ENCODE results near the gene MYOCD.

Gene MYOCD

DNA sequence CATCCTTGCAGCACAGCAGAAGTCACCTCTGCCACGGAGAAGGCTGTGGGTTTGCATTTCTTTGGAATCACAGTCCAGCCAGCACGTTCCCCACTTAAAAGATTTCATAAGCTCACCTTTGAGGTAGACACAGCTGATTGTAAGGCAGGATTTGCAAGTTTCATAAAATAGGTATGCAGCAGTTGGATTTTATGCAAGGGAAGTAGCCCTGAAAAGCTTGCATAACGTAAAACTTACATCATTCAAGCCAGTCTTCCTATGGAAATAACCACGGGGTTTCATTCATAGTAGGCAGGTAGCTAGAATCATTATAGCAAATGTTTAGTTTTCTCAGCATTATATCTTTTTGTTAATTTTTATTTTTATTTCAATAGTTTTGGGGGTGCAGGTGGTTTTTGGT, 73.8 kb downstream of the MYOCD start:
- DNase-seq (ENCODE audit: low spot score): no peak
- ChIA-PET CTCF (no interaction called here), POLR2A (ENCODE audit: low non-redundant PET) (no interaction called here)
- TF ChIP-seq, protein P1, sequence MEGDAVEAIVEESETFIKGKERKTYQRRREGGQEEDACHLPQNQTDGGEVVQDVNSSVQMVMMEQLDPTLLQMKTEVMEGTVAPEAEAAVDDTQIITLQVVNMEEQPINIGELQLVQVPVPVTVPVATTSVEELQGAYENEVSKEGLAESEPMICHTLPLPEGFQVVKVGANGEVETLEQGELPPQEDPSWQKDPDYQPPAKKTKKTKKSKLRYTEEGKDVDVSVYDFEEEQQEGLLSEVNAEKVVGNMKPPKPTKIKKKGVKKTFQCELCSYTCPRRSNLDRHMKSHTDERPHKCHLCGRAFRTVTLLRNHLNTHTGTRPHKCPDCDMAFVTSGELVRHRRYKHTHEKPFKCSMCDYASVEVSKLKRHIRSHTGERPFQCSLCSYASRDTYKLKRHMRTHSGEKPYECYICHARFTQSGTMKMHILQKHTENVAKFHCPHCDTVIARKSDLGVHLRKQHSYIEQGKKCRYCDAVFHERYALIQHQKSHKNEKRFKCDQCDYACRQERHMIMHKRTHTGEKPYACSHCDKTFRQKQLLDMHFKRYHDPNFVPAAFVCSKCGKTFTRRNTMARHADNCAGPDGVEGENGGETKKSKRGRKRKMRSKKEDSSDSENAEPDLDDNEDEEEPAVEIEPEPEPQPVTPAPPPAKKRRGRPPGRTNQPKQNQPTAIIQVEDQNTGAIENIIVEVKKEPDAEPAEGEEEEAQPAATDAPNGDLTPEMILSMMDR (conservative IDR thresholded peaks at IDR 0.05; ENCODE audit: low read depth): no peak
- no peak overlapping the region for H3K27ac ChIP-seq

- H3K27ac ChIP-seq: no peak overlapping the region
- TF ChIP-seq, protein P1 (conservative IDR thresholded peaks at IDR 0.05; ENCODE audit: low read depth): no peak
- POLR2A ChIA-PET (ENCODE audit: low non-redundant PET): no interaction called here
- CTCF ChIA-PET: interaction anchor here (0.6 to 0.7 kb wide), 3 partner anchors 169 to 1997 kb away, joined by 3 to 4 read pairs (median 3); no protein-coding TSS in a partner anchor
- DNase-seq (ENCODE audit: low spot score): no peak
These were observed 77.4 kb downstream of the MYOCD start for GRCh38 chr17:12743046-12743445.

DNA sequence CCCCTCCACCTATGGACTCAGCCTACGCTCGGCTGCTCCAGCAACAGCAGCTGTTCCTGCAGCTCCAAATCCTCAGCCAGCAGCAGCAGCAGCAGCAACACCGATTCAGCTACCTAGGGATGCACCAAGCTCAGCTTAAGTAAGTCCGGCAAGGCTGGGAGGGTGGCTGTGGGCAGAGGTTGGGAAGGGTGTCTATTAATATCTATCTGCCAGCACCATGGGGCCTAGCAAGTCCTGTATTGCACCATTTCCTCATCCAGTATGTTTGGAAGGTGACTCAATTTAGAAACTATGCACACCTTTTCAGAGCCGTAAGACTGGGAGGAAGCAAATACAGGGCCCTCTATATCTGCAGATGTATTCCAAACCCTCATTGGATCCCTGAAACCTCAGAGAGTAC, 78.6 kb downstream of the MYOCD start:
- TF ChIP-seq, protein P1 (conservative IDR thresholded peaks at IDR 0.05; ENCODE audit: low read depth): no peak
- POLR2A ChIA-PET (ENCODE audit: low non-redundant PET): no interaction called here
- CTCF ChIA-PET: interaction anchor here (0.6 kb wide), 2 partner anchors 51 to 484 kb away, joined by 3 read pairs; no protein-coding TSS in a partner anchor
- H3K27ac ChIP-seq: no peak overlapping the region
- DNase-seq (ENCODE audit: low spot score): peak; percentile 27

DNA sequence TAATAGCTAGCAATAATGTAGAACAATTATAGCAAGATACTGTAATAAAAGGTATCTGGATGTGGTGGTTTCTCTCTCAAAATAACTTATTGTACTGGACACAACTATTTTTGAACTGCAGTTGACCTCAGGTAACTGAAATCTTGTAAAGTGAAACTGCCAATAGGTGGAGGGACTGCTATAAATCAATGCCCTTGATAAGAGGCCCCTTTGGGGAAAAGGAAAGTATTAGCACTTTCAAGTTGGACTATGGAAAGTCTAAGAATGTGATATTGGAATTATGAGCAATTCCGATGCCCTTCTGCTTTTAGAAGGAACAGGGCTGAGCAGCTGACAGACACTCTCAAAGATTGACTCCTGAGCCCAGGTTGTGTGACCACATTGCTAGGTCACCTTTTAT, 79.1 kb downstream of the MYOCD start:
- TF ChIP-seq, protein P1 (conservative IDR thresholded peaks at IDR 0.05; ENCODE audit: low read depth): no peak
- no peak for DNase-seq (ENCODE audit: low spot score)
- POLR2A ChIA-PET (ENCODE audit: low non-redundant PET): no interaction called here
- no peak overlapping the region for H3K27ac ChIP-seq
- CTCF ChIA-PET: interaction anchor here (0.6 kb wide), 1 partner anchor 483 kb away, joined by 3 read pairs; no protein-coding TSS in a partner anchor

- POLR2A ChIA-PET (ENCODE audit: low non-redundant PET): no interaction called here
- no peak overlapping the region for H3K27ac ChIP-seq
- DNase-seq (ENCODE audit: low spot score): no peak
- TF ChIP-seq, protein P1 (conservative IDR thresholded peaks at IDR 0.05; ENCODE audit: low read depth): no peak
- CTCF ChIA-PET: no interaction called here
These were observed 79.8 kb downstream of the MYOCD start for GRCh38 chr17:12745486-12745885.

- CTCF ChIA-PET: no interaction called here
- DNase-seq (ENCODE audit: low spot score): peak; percentile 12
These were observed 91.1 kb downstream of the MYOCD start for GRCh38 chr17:12756786-12757185.

More at GRCh38 chr17:12756786-12757185, 91.1 kb downstream of the MYOCD start:
- no peak overlapping the region for H3K27ac ChIP-seq
- TF ChIP-seq, protein P1 (conservative IDR thresholded peaks at IDR 0.05; ENCODE audit: low read depth): no peak
- POLR2A ChIA-PET (ENCODE audit: low non-redundant PET): no interaction called here

Data from RWPE1 (cell line).